SK-N-SH treated with all-trans-retinoic acid at 6 μM for 48 hours (cell line): ENCODE data around the gene GPR176.

Experiments used
- ATAC-seq: fragments of 200-7000 bp; cut with Tn5 transposase; 3 replicates; pipeline ENCODE4 v1.9.1; 2020; ENCODE audit warnings: mild to moderate bottlenecking, moderate library complexity
- ARNTL ChIP-seq: fragments of 450-650 bp; formaldehyde crosslinking; IDR thresholded peaks from 2 replicates; pipeline ENCODE4 v1.5.0; 2020; ENCODE audit warnings: low read depth, mild to moderate bottlenecking, moderate library complexity, borderline replicate concordance
- BACH2 ChIP-seq: fragments of 250-450 bp; sonication (Bioruptor Pico); IDR thresholded peaks from 2 replicates; pipeline ENCODE4 v1.9.0; 2021; ENCODE audit warnings: mild to moderate bottlenecking, borderline replicate concordance
- CSRNP3 ChIP-seq: fragments of 250-450 bp; sonication (Bioruptor Pico); IDR thresholded peaks from 2 replicates; pipeline ENCODE4 v1.5.1; 2021; ENCODE audit warnings: mild to moderate bottlenecking, moderate library complexity
- ESRRG ChIP-seq: fragments of 250-450 bp; sonication (Bioruptor Pico); IDR thresholded peaks from 2 replicates; pipeline ENCODE4 v1.6.1; 2021; ENCODE audit warnings: mild to moderate bottlenecking
- GLIS3 ChIP-seq: fragments of 250-450 bp; sonication (Bioruptor Pico); IDR thresholded peaks from 2 replicates; pipeline ENCODE4 v1.5.0; 2020; ENCODE audit warnings: mild to moderate bottlenecking, moderate library complexity
- ISL1 ChIP-seq: fragments of 250-450 bp; sonication (Bioruptor Pico); IDR thresholded peaks from 2 replicates; pipeline ENCODE4 v2.1.2; 2022; ENCODE audit warnings: mild to moderate bottlenecking, moderate library complexity
- OSR1 ChIP-seq: fragments of 250-450 bp; sonication (Bioruptor Pico); IDR thresholded peaks from 2 replicates; pipeline ENCODE4 v1.8.0; 2022; ENCODE audit warnings: moderate library complexity, mild to moderate bottlenecking, inconsistent platforms
- POU6F1 ChIP-seq: fragments of 250-450 bp; sonication (Bioruptor Pico); IDR thresholded peaks from 2 replicates; pipeline ENCODE4 v1.8.0; 2021; ENCODE audit warnings: low read depth, mild to moderate bottlenecking, moderate library complexity, borderline replicate concordance
- PPARA ChIP-seq: fragments of 250-450 bp; sonication (Bioruptor Pico); IDR thresholded peaks from 2 replicates; pipeline ENCODE4 v1.5.0; 2020; ENCODE audit warnings: mild to moderate bottlenecking, borderline replicate concordance
- RARB ChIP-seq: fragments of 250-450 bp; sonication (Bioruptor Pico); IDR thresholded peaks from 2 replicates; pipeline ENCODE4 v1.8.0; 2021; ENCODE audit warnings: mild to moderate bottlenecking, moderate library complexity
- SNAI2 ChIP-seq: fragments of 250-450 bp; sonication (Bioruptor Pico); IDR thresholded peaks from 2 replicates; pipeline ENCODE4 v1.5.0; 2020; ENCODE audit warnings: mild to moderate bottlenecking, moderate library complexity
- TCF4 ChIP-seq: fragments of 250-450 bp; sonication (Bioruptor Pico); IDR thresholded peaks from 2 replicates; pipeline ENCODE4 v1.8.0; 2021; ENCODE audit warnings: mild to moderate bottlenecking, moderate library complexity, borderline replicate concordance
- TOX ChIP-seq: fragments of 250-450 bp; sonication (Bioruptor Pico); IDR thresholded peaks from 2 replicates; pipeline ENCODE4 v1.8.0; 2021; ENCODE audit warnings: mild to moderate bottlenecking, moderate library complexity, borderline replicate concordance
- TSHZ2 ChIP-seq: fragments of 250-450 bp; sonication (Bioruptor Pico); IDR thresholded peaks from 2 replicates; pipeline ENCODE4 v1.5.0; 2020; ENCODE audit warnings: mild to moderate bottlenecking, moderate library complexity
- ZC3H10 ChIP-seq: fragments of 250-450 bp; sonication (Bioruptor Pico); IDR thresholded peaks from 2 replicates; pipeline ENCODE4 v1.5.1; 2021; ENCODE audit warnings: mild to moderate bottlenecking, moderate library complexity
- ZFP3 ChIP-seq: fragments of 250-450 bp; sonication (Bioruptor Pico); IDR thresholded peaks from 2 replicates; pipeline ENCODE4 v1.5.0; 2020; ENCODE audit warnings: mild to moderate bottlenecking, moderate library complexity
- ZFP30 ChIP-seq: fragments of 450-650 bp; formaldehyde crosslinking; IDR thresholded peaks from 2 replicates; pipeline ENCODE4 v1.5.0; 2022; ENCODE audit warnings: mild to moderate bottlenecking, moderate library complexity
- ZNF565 ChIP-seq: fragments of 450-650 bp; formaldehyde crosslinking; conservative IDR thresholded peaks from 2 replicates; pipeline ENCODE4 v1.5.0; 2020; ENCODE audit warnings: low read depth, mild to moderate bottlenecking, moderate library complexity
- ZNF70 ChIP-seq: fragments of 450-650 bp; formaldehyde crosslinking; IDR thresholded peaks from 2 replicates; pipeline ENCODE4 v1.5.0; 2020; ENCODE audit warnings: mild to moderate bottlenecking, moderate library complexity
- ZNF8 ChIP-seq: fragments of 450-650 bp; formaldehyde crosslinking; IDR thresholded peaks from 2 replicates; pipeline ENCODE4 v1.5.0; 2020; ENCODE audit warnings: mild to moderate bottlenecking, moderate library complexity

The GPR176 gene

GRCh38 chr15:39934397-39935071, 14.5 kb upstream of the GPR176 start:
- ATAC-seq: peak; percentile 6
- TF ChIP-seq ZNF565 (CRISPR knock-in tag): no peak

- ATAC-seq: no peak
- no peak for TF ChIP-seq OSR1 (CRISPR knock-in tag)
- no peak for TF ChIP-seq PPARA
- TF ChIP-seq GLIS3 (CRISPR knock-in tag): no peak
- TF ChIP-seq TSHZ2 (CRISPR knock-in tag): no peak
- no peak for TF ChIP-seq RARB (CRISPR knock-in tag)
- TF ChIP-seq SNAI2 (CRISPR knock-in tag): no peak
- TF ChIP-seq ISL1: no peak
- TF ChIP-seq ZNF8 (CRISPR knock-in tag): no peak
- TF ChIP-seq TCF4 (CRISPR knock-in tag): no peak
- no peak for TF ChIP-seq ZFP3 (CRISPR knock-in tag)
- no peak for TF ChIP-seq ZFP30 (CRISPR knock-in tag)
- TF ChIP-seq ESRRG: no peak
- TF ChIP-seq CSRNP3 (CRISPR knock-in tag): no peak
- TF ChIP-seq ZC3H10 (CRISPR knock-in tag): no peak
- TF ChIP-seq ZNF70 (CRISPR knock-in tag): no peak
- no peak for TF ChIP-seq BACH2 (CRISPR knock-in tag)
- no peak for TF ChIP-seq ZNF565 (CRISPR knock-in tag)
These were observed 11.5 kb upstream of the GPR176 start for GRCh38 chr15:39931615-39932014.

- TF ChIP-seq BACH2 (CRISPR knock-in tag) (no peak), TOX (CRISPR knock-in tag) (no peak), ZNF565 (CRISPR knock-in tag) (no peak), GLIS3 (CRISPR knock-in tag) (no peak), SNAI2 (CRISPR knock-in tag) (no peak), ISL1 (no peak), ARNTL (no peak), POU6F1 (CRISPR knock-in tag) (no peak), TSHZ2 (CRISPR knock-in tag) (no peak), ZNF70 (CRISPR knock-in tag) (no peak), ZFP3 (CRISPR knock-in tag) (no peak), ESRRG (no peak), PPARA (no peak), TCF4 (CRISPR knock-in tag) (no peak), ZNF8 (CRISPR knock-in tag) (no peak), RARB (CRISPR knock-in tag) (no peak)
- ATAC-seq: no peak
These were observed 6.5 kb upstream of the GPR176 start for GRCh38 chr15:39926526-39926925.
